ENCODE data around the gene LRRC4C. TPM values are rescaled to one million over a fixed set of nuclear protein-coding genes. Genes with fewer than 3 reads are reported as not detected.

LRRC4C gene
- polyA plus RNA-seq, 4 donors, result 1.4 to 1.6 TPM; not detected in 2

DNA sequence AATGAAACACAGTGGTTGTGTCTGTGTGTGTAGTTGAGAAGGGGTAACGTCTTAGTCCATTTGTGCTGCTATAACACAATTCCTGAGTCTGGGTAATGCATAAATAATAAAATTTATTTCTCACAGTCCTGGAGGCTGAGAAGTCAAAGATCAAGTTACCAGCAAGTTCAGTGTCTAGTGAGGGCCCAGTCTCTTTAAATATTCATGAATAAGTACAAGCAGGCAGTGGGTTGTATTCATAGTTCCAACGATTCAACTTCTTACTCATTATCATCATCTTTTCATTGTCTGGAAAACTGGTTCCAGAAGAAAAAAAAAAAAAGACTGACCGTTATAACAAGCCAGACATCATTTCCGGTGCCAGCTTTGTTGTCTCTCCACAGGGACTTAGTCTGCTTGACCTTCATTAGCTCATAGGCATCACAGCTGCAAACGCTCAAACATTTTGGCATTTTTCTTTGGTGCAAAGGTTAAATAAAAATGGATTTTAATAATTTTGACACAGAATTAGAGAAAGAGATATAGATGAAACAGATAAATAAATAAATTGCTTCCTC lies 1297.5 kb downstream of the LRRC4C start:
- no peaks in the 10 kb centered on the region for H3K27me3 ChIP-seq (ENCODE audit: control insufficient read depth in 3 of 3, insufficient read depth in 3 of 3, low read length in 3 of 3)
- no peak overlapping the region for H3K4me3 ChIP-seq (ENCODE audit: low read depth in 1 of 3, low read length in 3 of 3)
- H3K36me3 ChIP-seq (ENCODE audit: control insufficient read depth in 3 of 3, insufficient read depth in 2 of 3, low read depth in 1 of 3, low read length in 3 of 3), result no peaks in the 10 kb centered on the region
- no peaks in the 10 kb centered on the region for H3K9me3 ChIP-seq (ENCODE audit: control insufficient read depth in 2 of 2, insufficient read depth in 1 of 2, low read depth in 1 of 2, low read length in 1 of 2)
- DNase-seq (no peak), FAIRE-seq (no peak)
- WGBS, 3 donors, result 59 to 64% (median 62%) methylated on average over 5 of the region's 5 CpGs
- H3K4me1 ChIP-seq (ENCODE audit: control insufficient read depth in 3 of 3, insufficient read depth in 2 of 3, low read depth in 1 of 3, low read length in 2 of 3), result no peaks in the 10 kb centered on the region
- no peak overlapping the region for H3K27ac ChIP-seq (ENCODE audit: low read depth in 1 of 3, low read length in 2 of 3)

DNA sequence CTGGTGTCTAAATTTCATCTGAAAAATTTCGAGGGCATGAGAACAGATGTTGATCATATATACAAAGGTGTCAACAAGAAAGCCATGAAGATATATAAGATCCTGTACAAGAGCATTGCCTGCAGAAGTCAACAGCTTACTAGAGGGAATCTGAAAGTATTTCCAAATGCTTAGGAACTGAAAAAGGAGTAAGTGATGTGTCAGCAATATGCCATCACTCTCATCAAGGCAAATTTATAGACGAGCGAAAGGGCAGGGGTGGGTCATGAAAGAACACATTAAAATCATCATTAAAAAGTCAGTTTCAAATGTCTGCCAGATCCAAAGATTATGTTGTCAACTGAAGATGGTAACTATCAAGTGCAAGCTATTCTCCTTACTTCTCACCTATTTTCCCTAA lies 1299.0 kb downstream of the LRRC4C start:
- DNase-seq, result no peak
- H3K4me1 ChIP-seq (ENCODE audit: control insufficient read depth in 3 of 3, insufficient read depth in 2 of 3, low read depth in 1 of 3, low read length in 2 of 3), result no peaks in the 10 kb centered on the region
- no peaks in the 10 kb centered on the region for H3K9me3 ChIP-seq (ENCODE audit: control insufficient read depth in 2 of 2, insufficient read depth in 1 of 2, low read depth in 1 of 2, low read length in 1 of 2)
- WGBS, 3 donors, result 52 to 67% (median 60%) methylated on average over 3 of the region's 3 CpGs
- no peak overlapping the region for H3K27ac ChIP-seq (ENCODE audit: low read depth in 1 of 3, low read length in 2 of 3)
- no peak for FAIRE-seq
- H3K4me3 ChIP-seq (ENCODE audit: low read depth in 1 of 3, low read length in 3 of 3), result no peak overlapping the region
- no peaks in the 10 kb centered on the region for H3K27me3 ChIP-seq (ENCODE audit: control insufficient read depth in 3 of 3, insufficient read depth in 3 of 3, low read length in 3 of 3)
- H3K36me3 ChIP-seq (ENCODE audit: control insufficient read depth in 3 of 3, insufficient read depth in 2 of 3, low read depth in 1 of 3, low read length in 3 of 3), result no peaks in the 10 kb centered on the region

DNA sequence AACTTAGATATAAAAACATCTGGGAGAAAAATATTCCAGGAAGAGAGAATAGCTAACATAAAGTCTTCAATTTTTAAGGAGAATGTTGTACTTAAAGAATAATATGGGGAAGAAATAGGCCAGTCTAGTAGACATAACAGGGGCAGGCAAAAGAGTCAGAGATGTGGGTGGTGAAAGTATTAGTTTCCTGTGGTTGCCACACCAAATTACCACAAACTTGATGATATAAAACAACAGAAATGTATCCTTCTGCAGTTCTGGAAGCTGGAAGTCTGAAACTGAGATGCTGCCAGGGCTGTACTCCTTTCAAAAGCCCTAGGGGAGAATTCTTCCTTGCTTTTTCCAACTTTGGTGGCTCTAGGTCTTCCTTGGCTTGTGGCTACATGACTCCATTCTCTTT lies 1309.7 kb downstream of the LRRC4C start:
- peaks cover 0 to 18% of the 10 kb centered on the region in 2 donors for H3K9me3 ChIP-seq (ENCODE audit: control insufficient read depth in 2 of 2, insufficient read depth in 1 of 2, low read depth in 1 of 2, low read length in 1 of 2)
- no peak for FAIRE-seq

DNA sequence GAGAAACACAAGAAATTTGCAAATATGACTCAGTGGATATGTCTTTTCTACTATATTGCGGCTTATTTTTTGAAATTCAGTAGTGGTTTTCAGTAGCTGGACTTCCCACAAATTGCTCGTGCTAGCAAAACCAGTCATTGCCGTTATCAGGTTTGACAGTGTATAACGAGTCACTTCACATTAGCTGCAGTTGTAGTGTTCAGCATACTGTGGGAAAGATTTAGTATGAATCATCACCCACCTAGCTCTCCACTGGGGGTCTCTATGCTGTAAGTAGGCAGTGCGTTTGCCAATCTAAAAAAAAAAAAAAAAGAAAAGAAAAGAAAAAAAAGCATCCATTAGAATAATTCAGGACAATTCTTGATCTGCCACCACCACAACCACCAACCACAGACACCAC lies 1318.9 kb downstream of the LRRC4C start:
- Histone ChIP-seq H3K27me3 (ENCODE audit: control insufficient read depth in 3 of 3, insufficient read depth in 3 of 3, low read length in 3 of 3) (no peaks in the 10 kb centered on the region), H3K4me1 (ENCODE audit: control insufficient read depth in 3 of 3, insufficient read depth in 2 of 3, low read depth in 1 of 3, low read length in 2 of 3) (no peaks in the 10 kb centered on the region), H3K4me3 (ENCODE audit: low read depth in 1 of 3, low read length in 3 of 3) (no peak overlapping the region), H3K27ac (ENCODE audit: low read depth in 1 of 3, low read length in 2 of 3) (no peak overlapping the region), H3K9me3 (ENCODE audit: control insufficient read depth in 2 of 2, insufficient read depth in 1 of 2, low read depth in 1 of 2, low read length in 1 of 2) (no peaks in the 10 kb centered on the region), H3K36me3 (ENCODE audit: control insufficient read depth in 3 of 3, insufficient read depth in 2 of 3, low read depth in 1 of 3, low read length in 3 of 3) (no peaks in the 10 kb centered on the region)
- FAIRE-seq, result no peak
- DNase-seq, result no peak
- 73 to 84% (median 79%) methylated on average over 5 of the region's 5 CpGs for WGBS, 3 donors

More for the DNA sequence above, 1309.7 kb downstream of the LRRC4C start:
- Histone ChIP-seq H3K27me3 (ENCODE audit: control insufficient read depth in 3 of 3, insufficient read depth in 3 of 3, low read length in 3 of 3) (no peaks in the 10 kb centered on the region), H3K36me3 (ENCODE audit: control insufficient read depth in 3 of 3, insufficient read depth in 2 of 3, low read depth in 1 of 3, low read length in 3 of 3) (no peaks in the 10 kb centered on the region), H3K4me1 (ENCODE audit: control insufficient read depth in 3 of 3, insufficient read depth in 2 of 3, low read depth in 1 of 3, low read length in 2 of 3) (no peaks in the 10 kb centered on the region), H3K4me3 (ENCODE audit: low read depth in 1 of 3, low read length in 3 of 3) (no peak overlapping the region), H3K27ac (ENCODE audit: low read depth in 1 of 3, low read length in 2 of 3) (no peak overlapping the region)
- no peak for DNase-seq

DNA sequence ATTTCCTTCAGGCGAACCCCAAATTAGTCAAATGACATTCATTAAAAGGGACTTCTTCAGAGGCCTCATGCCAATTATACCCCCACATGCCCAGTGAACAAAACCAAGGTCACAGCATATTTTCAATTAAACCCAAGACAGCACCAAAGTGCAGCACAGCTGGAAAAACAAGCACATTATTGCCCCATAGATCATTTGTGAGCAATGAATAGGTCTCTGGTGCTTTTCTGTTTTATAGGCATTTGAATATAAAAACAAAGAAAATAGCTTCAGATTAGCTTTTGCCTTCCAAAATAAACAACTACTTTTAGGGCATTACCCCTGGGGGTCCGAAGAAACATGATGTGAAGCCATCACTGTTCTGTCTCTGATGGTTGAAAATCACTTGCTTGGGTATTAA lies 1319.9 kb downstream of the LRRC4C start:
- FAIRE-seq, result no peak

DNA sequence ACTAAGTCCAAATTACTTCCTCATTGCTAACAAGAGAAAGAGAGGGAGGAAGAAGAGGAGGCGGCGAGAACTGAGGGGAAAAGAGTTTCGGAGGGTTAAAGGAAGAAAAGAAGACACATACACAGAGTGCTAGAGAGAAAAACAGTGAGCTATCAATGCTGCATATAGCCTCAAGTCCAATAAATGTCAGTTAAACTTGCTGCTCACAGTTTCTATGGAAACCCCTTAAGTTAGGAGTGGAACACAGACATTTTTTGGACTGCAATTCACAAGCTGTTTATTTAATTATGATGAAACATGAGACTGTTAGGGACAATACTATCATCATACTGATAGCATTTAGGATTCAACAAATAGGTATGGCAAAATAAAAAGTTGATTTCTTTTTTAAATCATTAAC lies 1320.4 kb downstream of the LRRC4C start:
- FAIRE-seq (no peak), DNase-seq (no peak)
- no peak overlapping the region for H3K27ac ChIP-seq (ENCODE audit: low read depth in 1 of 3, low read length in 2 of 3)
- H3K27me3 ChIP-seq (ENCODE audit: control insufficient read depth in 3 of 3, insufficient read depth in 3 of 3, low read length in 3 of 3), result no peaks in the 10 kb centered on the region
- no peaks in the 10 kb centered on the region for H3K4me1 ChIP-seq (ENCODE audit: control insufficient read depth in 3 of 3, insufficient read depth in 2 of 3, low read depth in 1 of 3, low read length in 2 of 3)
- H3K36me3 ChIP-seq (ENCODE audit: control insufficient read depth in 3 of 3, insufficient read depth in 2 of 3, low read depth in 1 of 3, low read length in 3 of 3), result no peaks in the 10 kb centered on the region
- WGBS, 3 donors, result 63 to 80% (median 80%) methylated on average over 3 of the region's 3 CpGs
- H3K9me3 ChIP-seq (ENCODE audit: control insufficient read depth in 2 of 2, insufficient read depth in 1 of 2, low read depth in 1 of 2, low read length in 1 of 2), result no peaks in the 10 kb centered on the region
- no peak overlapping the region for H3K4me3 ChIP-seq (ENCODE audit: low read depth in 1 of 3, low read length in 3 of 3)

More for the DNA sequence above, 1319.9 kb downstream of the LRRC4C start:
- H3K27me3 ChIP-seq (ENCODE audit: control insufficient read depth in 3 of 3, insufficient read depth in 3 of 3, low read length in 3 of 3), result no peaks in the 10 kb centered on the region
- WGBS, 3 donors, result 67 to 73% (median 67%) methylated on average over 2 of the region's 2 CpGs
- H3K36me3 ChIP-seq (ENCODE audit: control insufficient read depth in 3 of 3, insufficient read depth in 2 of 3, low read depth in 1 of 3, low read length in 3 of 3), result no peaks in the 10 kb centered on the region
- no peak overlapping the region for H3K27ac ChIP-seq (ENCODE audit: low read depth in 1 of 3, low read length in 2 of 3)
- no peak for DNase-seq
- H3K9me3 ChIP-seq (ENCODE audit: control insufficient read depth in 2 of 2, insufficient read depth in 1 of 2, low read depth in 1 of 2, low read length in 1 of 2), result no peaks in the 10 kb centered on the region
- H3K4me1 ChIP-seq (ENCODE audit: control insufficient read depth in 3 of 3, insufficient read depth in 2 of 3, low read depth in 1 of 3, low read length in 2 of 3), result no peaks in the 10 kb centered on the region
- H3K4me3 ChIP-seq (ENCODE audit: low read depth in 1 of 3, low read length in 3 of 3), result no peak overlapping the region

DNA sequence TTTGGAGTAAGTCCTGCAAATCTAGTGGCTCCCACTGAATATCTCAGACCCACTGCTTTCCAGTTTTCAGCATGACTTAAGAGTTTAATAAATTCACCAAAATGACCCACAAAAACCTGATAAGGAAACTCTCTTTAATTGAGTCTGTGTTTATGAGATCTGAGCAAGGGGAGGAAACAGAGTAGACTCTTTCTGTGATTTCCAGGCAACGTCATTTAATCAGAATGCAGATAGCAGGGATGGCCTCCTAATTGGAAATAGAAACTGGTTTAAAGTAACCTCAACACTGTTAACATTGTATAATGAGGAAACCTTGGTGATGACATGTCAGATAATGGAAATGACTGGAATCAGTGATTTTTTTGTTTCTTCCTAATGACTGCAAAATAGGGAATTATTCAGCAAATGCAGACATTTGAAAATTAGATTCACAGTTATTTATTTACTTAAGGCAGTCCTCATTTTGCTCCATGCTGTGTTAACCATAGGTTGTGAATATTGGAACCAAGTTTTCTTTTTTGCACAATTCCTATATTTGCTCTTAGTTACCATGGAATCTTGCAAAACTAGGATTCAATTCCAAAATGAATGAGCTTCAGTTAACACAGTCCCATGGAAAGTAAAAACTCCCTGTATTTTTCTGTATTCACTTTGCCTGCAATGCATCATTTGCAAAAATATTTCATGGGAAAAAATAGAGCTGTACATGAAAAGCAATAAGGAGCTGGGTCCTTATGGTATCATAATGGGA lies 1324.5 kb downstream of the LRRC4C start:
- no peak for FAIRE-seq
- 15 to 33% (median 27%) methylated on average over 1 of the region's 1 CpG for WGBS, 3 donors
- Histone ChIP-seq H3K9me3 (ENCODE audit: control insufficient read depth in 2 of 2, insufficient read depth in 1 of 2, low read depth in 1 of 2, low read length in 1 of 2) (no peaks in the 10 kb centered on the region), H3K4me1 (ENCODE audit: control insufficient read depth in 3 of 3, insufficient read depth in 2 of 3, low read depth in 1 of 3, low read length in 2 of 3) (no peaks in the 10 kb centered on the region), H3K4me3 (ENCODE audit: low read depth in 1 of 3, low read length in 3 of 3) (no peak overlapping the region), H3K27ac (ENCODE audit: low read depth in 1 of 3, low read length in 2 of 3) (no peak overlapping the region), H3K27me3 (ENCODE audit: control insufficient read depth in 3 of 3, insufficient read depth in 3 of 3, low read length in 3 of 3) (no peaks in the 10 kb centered on the region), H3K36me3 (ENCODE audit: control insufficient read depth in 3 of 3, insufficient read depth in 2 of 3, low read depth in 1 of 3, low read length in 3 of 3) (no peaks in the 10 kb centered on the region)
- no peak for DNase-seq

DNA sequence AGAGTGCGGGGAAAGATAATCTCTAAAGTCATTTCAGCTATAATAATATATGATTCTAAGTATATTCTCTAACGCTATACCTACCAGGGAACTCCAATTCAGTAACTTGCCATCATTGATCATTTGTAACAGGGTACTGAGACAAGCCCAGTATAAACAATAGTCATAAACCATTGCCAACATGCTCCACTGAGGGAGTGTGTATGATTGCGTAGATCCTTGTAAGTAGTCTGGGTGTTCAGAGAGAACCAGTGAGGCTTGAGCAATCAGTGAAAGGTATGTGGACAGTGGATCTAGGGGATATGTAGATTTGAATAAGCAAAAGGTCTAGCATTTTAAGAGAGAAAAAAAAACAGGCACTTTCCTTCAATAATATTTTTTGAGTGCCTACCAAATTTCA lies 1326.0 kb downstream of the LRRC4C start:
- H3K27me3 ChIP-seq (ENCODE audit: control insufficient read depth in 3 of 3, insufficient read depth in 3 of 3, low read length in 3 of 3), result no peaks in the 10 kb centered on the region
- H3K36me3 ChIP-seq (ENCODE audit: control insufficient read depth in 3 of 3, insufficient read depth in 2 of 3, low read depth in 1 of 3, low read length in 3 of 3), result no peaks in the 10 kb centered on the region
- FAIRE-seq, result no peak
- no peak for DNase-seq
- no peak overlapping the region for H3K4me3 ChIP-seq (ENCODE audit: low read depth in 1 of 3, low read length in 3 of 3)
- H3K27ac ChIP-seq (ENCODE audit: low read depth in 1 of 3, low read length in 2 of 3), result no peak overlapping the region
- H3K9me3 ChIP-seq (ENCODE audit: control insufficient read depth in 2 of 2, insufficient read depth in 1 of 2, low read depth in 1 of 2, low read length in 1 of 2), result no peaks in the 10 kb centered on the region
- H3K4me1 ChIP-seq (ENCODE audit: control insufficient read depth in 3 of 3, insufficient read depth in 2 of 3, low read depth in 1 of 3, low read length in 2 of 3), result no peaks in the 10 kb centered on the region
- 82 to 94% (median 92%) methylated on average over 3 of the region's 3 CpGs for WGBS, 3 donors

DNA sequence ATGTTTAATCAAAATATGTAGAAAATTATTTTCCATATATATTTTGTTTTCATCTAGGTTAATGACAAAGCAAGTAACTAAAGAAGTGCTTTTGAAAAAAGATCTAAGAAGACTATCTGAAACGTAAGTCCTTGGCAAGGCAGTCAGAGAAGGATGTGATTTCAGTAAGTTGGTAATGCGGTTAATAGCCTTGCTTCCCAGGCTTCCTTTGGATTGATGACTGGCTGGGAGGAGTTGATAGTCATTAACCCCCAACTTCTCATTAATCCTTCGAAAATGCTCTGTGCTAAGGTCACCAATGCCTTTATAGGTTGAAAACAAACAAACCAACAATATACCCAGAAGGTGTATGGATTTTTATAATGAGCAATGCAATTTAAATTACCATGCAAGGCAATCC lies 1326.5 kb downstream of the LRRC4C start:
- Histone ChIP-seq H3K27me3 (ENCODE audit: control insufficient read depth in 3 of 3, insufficient read depth in 3 of 3, low read length in 3 of 3) (no peaks in the 10 kb centered on the region), H3K27ac (ENCODE audit: low read depth in 1 of 3, low read length in 2 of 3) (no peak overlapping the region), H3K4me3 (ENCODE audit: low read depth in 1 of 3, low read length in 3 of 3) (no peak overlapping the region), H3K36me3 (ENCODE audit: control insufficient read depth in 3 of 3, insufficient read depth in 2 of 3, low read depth in 1 of 3, low read length in 3 of 3) (no peaks in the 10 kb centered on the region), H3K4me1 (ENCODE audit: control insufficient read depth in 3 of 3, insufficient read depth in 2 of 3, low read depth in 1 of 3, low read length in 2 of 3) (no peaks in the 10 kb centered on the region), H3K9me3 (ENCODE audit: control insufficient read depth in 2 of 2, insufficient read depth in 1 of 2, low read depth in 1 of 2, low read length in 1 of 2) (no peaks in the 10 kb centered on the region)
- no peak for FAIRE-seq
- 55 to 71% (median 60%) methylated on average over 3 of the region's 3 CpGs for WGBS, 3 donors
- no peak for DNase-seq

All from small intestine (tissue), 7 donors.